GM04504 (cell line): ENCODE measurements around the gene OVCA2.

Experiments
- DNase-seq: peaks from one replicate; pipeline ENCODE4 v3.0.0-alpha.2; 2012; ENCODE audit warnings: low read depth

The OVCA2 gene

DNA sequence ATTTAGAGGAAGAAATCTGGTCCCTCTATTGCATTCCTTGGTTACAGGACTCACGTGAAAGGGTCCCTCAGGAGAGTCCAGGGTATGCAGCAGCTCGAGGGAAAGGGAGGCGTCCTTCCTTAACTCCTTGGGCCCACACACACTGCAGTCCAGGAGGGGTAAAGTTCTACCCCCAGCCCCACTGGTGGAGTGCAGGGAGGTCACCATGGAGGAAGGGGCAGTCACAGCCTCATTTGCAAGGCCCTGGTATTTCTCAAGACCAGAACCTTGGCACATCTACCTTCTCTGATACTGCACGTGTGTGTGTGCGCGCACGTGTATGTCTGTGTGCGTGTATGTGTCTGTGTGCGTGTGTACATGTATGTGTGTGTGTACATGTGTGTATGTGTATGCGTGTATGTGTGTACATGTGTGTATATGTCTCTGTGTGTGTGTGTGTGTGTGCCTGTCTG lies 24.2 kb downstream of the OVCA2 start:
- no peak for DNase-seq

DNA sequence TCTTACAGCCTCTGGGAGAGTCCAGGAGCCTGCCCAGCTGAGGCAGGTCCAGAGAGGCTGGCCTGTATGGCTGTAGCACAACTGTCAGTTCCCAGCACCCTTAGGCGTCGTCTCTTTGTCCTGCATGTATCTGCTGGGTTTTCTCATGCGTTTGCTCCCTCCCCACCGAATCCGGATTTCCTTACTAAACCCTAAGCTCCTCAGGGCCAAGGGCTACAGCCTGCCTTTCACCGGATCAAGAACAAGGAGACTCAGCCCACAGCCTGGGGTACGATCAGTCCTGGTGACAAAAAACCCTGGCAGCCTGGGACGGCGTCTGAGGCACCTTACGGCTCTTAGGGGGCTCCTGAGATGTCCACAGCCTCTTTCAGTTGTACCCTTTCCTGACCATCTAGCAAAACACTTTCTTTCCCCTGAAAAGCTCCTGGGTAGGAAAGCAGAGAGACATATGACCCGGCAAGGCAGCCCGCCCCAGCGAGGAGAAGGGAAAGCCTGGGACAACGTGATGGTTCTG lies 25.3 kb downstream of the OVCA2 start:
- DNase-seq: no peak

GRCh38 chr17:2067608-2068024 lies 25.8 kb downstream of the OVCA2 start:
- no peak for DNase-seq

- DNase-seq: peak; percentile 92
Measured at GRCh38 chr17:2068031-2068518, 26.3 kb downstream of the OVCA2 start.

DNA sequence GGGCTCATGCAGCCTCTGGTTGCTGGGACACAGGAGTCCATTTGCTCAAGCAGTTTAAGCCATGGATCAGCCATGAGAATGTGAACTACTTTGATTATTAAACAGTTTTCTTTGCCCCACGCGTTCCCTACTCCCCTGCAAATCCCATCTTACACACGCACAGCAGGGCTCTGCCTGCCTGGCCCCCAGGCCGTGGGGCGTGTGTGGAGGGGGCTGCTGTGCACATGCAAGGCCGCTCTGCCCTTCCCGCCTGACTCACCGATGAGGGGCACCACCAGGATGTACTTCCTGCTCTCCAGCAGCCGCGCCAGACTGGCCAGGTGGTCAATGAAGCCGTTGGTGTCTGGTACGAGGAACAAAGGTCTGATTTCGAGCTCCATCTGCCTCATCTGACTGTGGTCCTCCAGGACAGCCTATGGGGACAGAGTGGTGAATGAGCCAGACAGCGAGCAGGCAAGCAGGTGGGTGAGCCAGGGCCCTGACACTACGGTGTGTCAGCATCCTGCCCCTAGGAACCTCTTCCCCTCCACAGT lies 26.8 kb downstream of the OVCA2 start:
- DNase-seq: no peak

DNA sequence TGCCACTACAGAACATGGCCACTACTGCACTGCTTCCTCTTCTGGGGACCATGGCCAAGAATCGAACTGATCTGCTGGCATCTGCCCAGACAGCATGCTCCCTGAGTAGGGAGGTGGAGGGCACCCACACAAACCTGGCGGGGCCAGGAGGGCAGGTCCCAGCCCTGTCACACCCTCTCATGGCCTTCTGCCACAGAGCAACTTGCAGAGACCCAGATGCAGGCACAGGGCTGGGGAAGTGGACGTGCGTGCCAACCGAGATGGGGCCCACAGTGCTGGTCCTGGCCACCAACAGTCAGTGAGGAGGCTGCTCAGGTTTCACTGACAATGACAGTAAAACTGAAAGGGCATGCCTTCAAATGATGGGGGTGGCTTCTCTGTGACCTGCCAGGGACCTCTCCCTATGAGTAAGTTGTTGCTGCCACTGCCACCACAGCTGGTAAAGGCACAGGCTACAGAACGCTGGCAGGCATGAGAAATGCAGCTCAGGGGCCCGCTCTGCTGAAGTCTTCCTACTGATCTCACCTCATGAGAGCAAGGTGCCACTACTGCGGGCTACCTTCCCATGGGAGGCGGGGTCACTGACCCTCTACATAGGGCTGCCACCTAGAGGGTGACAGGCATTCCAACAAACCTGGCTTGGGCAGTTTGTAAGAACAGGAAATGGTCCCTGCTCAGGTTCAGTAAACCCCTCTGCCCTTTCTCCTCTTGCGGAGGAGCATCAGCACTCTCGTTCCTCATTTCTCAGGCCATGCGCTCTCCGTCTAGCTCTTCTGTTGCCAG lies 28.6 kb downstream of the OVCA2 start:
- DNase-seq: no peak

GRCh38 chr17:2071024-2071385 lies 29.2 kb downstream of the OVCA2 start:
- DNase-seq: no peak

DNA sequence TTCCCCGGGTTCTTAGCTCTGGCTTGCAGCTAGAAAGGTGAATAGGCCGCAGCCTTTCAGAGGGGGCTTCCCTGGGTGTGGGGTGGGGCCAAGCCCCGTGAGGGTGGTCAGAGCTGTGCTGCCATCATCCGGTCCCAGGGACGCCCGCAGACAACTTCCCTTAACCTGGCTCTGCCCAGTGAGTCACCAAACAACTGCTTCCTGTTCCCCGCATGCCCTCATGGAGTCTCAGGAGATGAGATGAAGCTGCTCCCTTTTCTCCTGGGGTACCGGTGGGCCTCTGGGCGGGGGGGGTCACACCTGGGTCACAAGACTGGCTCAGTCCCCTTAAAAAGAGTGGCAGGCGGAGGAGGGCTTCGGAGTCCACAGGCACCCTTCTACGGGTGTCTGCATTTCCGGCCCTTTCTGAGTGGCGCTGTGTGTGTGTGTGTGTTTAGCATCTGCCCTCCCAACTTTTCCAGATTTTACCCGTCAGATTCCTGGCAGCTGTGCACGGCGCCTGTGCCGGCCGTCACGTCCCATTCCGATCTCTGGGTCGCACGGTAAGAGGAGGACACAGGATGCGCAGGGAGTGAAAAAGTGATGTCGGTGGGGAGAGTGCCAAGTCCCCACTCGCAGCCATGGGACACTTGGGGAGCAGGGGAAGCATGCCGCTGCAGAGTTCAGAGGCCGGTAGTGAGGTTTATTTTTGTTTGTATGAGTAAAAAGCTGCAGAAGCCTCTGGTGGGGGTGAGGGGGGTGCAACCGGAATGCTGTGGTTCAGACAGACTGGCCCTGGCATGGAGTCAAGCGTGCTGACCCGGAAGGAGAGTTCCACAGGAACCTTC lies 29.8 kb downstream of the OVCA2 start:
- no peak for DNase-seq

GRCh38 chr17:2074919-2075318 lies 33.1 kb downstream of the OVCA2 start:
- no peak for DNase-seq

DNA sequence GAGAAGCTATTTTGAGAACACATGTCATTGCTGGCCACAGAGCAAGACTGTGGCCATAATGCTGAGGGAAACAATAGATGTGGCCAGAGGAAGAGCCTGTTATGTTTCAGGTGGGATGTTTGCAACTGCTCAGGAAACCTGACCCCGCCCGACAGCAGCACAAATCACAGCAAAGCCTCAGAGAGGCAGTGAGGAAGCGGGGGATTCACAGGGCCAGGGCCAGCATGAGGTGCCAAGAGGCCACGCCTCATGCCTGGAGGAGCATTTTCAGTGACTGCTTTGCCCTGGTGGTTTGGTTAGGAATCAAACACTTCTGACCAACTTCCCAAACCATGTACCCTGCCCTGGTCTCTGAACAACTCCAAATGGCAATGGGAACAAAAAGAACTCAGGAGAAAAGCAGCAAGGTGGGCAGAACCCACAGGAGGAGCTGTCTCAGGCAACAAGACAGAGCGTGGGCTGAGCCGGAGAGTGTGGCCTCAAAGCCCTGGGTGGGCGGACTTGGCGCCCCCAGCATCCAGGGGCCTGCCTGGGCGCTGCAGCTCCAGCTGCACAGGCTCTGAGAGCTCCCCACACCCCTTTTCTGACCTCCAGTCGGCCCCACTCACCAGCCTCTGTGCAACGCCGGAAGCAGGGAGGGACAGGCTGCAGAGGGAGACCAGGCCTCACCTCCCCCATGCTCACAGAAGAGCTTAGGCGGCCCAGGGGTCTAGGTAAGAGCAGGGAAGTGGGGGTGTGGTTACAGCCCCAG lies 33.7 kb downstream of the OVCA2 start:
- no peak for DNase-seq

- no peak for DNase-seq
Measured at GRCh38 chr17:2076087-2076984, 34.5 kb downstream of the OVCA2 start.

GRCh38 chr17:2077040-2077439 lies 35.2 kb downstream of the OVCA2 start:
- no peak for DNase-seq

GRCh38 chr17:2081564-2081963 lies 39.7 kb downstream of the OVCA2 start:
- DNase-seq: no peak

GRCh38 chr17:2082003-2082781 lies 40.4 kb downstream of the OVCA2 start:
- DNase-seq: no peak

- no peak for DNase-seq
Measured at GRCh38 chr17:2083613-2084035, 41.8 kb downstream of the OVCA2 start.

DNA sequence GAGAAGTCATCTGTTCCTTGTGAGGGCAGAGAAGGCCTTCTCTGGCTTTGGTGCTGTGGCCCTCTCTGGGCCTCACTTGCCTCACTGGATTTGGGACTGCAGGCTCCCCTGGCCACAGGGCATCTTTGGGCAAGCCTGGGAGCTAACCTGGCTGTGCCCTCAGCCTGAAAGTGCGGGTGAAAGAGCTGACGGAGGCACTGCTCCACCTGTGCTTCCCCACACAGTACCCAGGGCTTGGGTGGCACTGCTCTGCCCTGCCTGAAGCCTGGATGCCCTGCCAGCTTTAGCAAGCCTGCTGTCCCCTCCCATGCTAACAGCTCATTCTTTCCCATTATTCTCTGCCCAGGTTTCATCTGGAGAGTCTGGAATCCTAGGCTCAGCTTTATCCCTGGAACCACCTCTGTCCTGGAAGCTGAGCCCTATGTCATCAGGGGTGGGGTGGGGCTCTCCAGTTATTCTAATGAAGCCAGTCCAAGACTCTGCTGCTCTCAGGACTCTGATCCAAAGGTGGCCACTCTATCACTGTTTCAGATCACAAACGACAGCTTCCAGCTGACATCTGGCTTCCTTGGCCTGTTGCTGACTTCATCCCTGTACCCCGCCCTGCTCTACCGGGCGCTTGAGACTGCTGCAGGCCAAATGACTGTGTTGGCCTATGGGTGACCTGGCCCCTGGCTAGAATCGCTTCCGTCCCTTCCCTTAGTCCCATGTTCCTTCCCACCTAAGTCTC lies 42.4 kb downstream of the OVCA2 start:
- DNase-seq: peak; percentile 85

GRCh38 chr17:2084766-2085647 lies 43.2 kb downstream of the OVCA2 start:
- peak; percentile 84 for DNase-seq

- DNase-seq: no peak
Measured at GRCh38 chr17:2085648-2085949, 43.8 kb downstream of the OVCA2 start.

GRCh38 chr17:2086306-2086705 lies 44.5 kb downstream of the OVCA2 start:
- no peak for DNase-seq
